ENCODE data around the gene TNIK.
"Not testable (repeated sequence)": the region's sequence is repeated elsewhere in the genome, so short reads cannot be mapped to it uniquely, and the experiment has no call there.

TNIK gene

DNA sequence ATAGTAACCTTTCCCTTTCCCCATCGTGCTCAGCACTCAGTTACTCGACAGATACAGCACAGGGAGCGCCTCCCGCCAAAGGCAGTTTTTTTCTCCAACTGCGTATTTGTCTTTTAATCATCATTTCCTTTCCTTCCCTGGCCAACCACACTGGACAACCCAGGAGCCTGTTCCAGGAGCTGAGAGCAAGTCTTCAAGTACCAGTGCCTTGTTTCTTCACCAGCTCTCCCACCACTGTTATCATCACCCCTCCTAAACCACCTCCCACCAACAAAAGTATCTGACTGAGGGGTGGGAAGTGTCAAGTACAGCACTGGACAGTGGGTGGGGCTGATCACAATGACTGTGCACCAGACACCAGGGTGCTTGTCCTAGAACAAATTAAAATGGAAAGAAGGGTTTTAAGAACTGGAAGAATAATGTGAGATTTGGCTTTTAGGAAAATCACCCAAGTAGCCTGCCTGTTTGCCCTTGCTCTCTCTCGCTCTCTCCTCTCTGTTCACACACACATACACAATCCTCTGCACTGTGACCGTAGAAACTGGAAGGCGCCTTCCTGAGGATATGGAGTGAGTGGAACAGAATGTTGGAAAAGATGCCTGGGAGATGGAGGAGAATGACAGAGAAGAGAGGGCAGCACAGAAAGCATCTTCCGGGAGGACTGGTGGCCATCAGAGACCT, 126.3 kb downstream of the TNIK start:
- DNase-seq: no peak

DNA sequence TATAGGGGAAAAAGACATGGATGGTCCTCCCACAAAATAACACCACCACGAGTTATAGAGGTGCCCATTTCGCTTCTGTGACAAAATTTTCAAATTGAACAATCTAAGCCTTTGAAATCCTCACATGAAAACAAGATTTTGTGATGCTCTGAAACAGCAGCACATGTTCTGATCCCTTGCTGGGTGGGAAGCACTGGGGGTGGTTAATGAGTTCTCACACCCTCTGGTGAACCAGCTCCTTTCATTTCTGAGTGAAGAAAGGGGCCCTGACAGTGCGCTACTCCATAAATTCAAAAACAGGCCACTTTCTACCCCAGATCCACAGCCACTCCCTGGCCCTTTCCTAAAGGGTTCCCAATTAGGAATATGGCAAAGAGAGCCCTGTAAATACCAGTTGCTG, 129.3 kb downstream of the TNIK start:
- DNase-seq: no peak

DNA sequence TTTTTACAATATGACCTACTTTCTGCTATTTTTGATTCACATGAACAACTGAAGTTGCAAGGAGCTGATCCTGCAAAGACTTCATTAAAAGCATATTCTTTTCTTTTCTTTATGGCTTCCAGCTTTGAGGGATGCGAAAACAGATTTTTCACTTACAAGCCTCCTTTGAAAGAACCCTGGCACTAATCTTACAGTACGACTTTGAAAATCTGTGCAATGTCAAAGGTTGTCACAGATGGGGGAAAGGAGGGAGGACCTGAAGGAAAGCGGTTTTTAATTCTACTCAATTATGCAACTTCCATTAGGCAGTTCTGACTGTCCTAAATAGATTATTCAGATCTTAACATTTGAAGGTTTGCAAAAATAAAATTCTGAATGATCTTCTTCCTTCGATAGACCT, 130.5 kb downstream of the TNIK start:
- no peak for DNase-seq

DNA sequence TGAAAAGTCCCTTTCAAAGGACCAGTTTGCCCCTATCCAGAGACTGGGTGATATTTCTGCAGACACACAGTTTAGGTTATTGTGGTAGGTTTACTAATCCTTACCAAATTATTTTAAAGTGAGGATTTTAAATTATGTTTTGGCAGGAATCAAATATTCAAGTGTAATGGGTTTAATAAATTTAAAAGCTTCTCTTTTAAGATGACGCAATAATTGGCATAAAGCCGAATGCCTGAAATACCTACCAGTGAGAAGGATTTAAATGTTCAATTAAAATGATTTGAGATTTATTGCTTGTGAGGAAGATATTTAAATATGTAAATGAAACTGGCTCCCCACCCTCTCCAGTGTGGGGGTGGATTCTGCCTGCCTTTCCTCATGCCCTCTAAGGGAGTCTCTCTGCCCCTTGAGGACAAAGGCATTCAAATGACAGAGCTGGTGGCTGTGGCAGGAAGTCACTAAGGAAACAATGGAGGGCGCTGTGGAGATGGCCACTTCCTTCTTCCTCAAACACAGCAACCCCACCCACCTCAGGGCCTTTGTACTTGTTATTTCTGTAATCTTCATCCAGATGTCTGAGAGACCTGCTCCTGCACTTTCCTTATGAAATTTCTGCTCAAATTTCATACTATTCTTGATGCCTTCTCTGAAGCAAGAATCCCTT, 131.7 kb downstream of the TNIK start:
- DNase-seq: no peak

DNA sequence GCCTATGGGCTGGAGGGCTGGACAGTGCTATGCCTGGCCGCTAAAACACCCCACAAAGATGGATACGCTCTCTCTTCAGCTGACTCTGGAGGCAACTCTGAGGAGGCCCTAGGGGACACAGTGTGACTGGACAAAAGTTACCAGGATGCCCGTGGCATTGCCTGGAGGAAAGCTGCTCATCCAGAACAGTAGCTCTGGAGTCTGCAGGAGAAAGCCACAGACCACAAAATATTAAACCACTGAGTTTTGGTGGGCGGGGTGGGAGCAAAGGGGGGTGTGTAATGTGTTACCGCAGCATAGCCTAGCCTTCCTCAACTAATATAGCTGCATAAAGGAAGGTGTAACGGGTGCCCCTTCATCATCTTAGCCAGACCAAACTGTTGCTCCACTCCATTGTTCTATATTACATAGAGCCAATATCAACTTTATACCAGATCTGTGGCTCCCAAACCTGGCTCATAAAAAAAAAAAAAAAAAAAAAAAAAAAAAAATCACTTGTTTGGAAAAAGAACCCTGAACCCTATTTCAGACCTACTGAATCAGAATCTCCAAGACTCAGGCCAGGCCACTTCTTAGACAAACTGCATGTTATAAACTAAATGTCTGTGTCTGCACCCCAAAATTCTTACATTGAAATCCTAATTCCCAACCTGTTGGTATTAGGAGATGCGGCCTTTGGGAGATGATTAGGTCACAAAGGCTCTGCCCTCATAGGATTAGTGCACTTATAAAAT, 132.6 kb downstream of the TNIK start:
- no peak for DNase-seq

DNA sequence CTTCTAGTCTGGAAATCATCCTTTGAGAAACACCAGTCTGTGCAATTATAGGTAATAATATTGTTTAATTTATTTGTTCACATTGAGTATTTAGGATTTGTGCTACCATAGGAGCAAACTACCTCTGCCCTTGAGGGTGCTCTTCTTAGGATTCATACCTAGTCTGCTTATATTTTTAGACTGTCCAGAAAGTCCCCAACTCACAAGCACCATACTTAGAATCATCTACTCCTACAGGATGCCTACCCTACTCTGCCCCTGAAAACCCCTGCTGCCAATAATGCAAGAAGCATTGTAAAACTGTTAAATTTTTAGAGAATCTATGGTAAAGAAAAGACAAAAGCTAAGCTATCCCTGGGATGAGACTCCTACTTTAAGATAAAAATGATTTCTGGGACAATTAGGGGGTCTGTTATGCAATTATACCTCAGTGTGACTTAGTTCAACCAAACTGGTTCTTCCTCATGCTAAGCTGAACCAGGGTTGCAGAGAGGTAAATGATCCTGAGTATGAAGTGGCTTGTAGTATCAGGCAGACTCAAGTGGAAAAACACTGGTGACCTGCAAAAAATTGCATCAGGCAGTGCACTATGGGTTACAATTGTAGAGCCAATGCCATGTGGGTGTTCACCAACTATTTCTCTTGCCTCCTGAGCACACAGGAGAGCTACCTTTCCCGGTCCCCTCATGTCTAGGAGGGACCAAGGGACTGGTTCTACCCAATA, 133.3 kb downstream of the TNIK start:
- DNase-seq: no peak

DNA sequence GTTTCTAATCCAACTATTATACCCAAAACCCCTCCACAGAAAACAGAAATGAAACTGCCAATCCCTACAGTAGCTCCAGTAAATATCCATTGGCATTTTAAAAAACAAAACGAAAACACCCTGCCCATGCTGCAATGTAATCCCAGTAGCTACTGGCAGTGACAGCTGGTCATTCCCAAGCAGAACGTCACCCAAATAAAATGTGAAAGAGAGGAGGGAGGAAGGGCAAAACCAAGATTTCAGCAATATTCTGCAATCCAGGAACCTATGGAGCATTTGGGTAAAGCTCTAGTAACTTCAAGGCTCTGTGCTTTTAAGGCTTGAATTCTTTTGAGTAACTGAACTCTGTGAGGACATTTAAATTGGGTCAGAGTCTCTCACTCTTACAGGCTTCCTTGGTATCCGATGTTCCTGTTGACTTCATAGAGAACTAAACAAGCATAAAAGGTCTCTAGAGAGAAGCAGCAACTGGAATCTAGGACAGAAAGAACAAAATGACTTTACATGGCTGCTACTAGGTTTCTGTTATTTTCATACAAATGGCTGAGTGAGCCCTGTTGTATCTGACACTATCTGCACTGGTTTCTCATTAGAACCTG, 136.2 kb downstream of the TNIK start:
- no peak for DNase-seq

DNA sequence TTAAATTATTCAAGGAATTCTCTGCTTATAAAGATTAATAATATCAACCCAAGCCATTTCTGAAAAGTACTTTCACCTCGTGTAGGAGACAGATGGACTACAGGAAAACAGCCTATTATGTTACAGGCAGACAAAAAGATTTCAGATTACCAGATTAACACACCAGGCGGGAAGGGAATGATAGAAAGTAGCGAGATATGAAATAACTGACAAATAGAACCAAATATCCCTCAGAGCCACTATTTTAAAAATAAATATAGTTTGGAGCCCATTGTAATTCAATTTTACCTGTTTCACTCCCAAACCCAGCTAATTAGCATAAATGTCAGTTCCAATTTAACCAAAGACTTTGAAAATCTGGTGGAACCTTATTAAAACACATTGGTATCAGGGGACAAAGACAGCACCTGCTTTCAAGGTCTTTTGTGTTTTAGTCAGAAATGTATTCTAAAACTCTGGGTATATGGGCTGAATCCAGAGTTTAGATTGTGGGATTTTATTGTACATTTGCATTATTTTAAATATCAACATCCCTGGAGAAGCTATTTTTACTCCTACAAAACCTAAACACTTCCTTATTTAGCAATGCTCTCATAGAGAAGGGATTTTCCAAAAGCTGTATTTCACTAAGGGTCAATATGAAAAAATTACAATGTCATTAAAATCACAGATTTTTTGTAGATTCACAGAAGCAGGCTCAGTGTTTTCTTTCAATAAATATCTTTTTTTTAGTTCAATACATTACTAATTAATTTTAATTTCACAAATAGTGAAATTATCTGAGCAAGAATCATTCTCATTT, 138.4 kb downstream of the TNIK start:
- no peak for DNase-seq

DNA sequence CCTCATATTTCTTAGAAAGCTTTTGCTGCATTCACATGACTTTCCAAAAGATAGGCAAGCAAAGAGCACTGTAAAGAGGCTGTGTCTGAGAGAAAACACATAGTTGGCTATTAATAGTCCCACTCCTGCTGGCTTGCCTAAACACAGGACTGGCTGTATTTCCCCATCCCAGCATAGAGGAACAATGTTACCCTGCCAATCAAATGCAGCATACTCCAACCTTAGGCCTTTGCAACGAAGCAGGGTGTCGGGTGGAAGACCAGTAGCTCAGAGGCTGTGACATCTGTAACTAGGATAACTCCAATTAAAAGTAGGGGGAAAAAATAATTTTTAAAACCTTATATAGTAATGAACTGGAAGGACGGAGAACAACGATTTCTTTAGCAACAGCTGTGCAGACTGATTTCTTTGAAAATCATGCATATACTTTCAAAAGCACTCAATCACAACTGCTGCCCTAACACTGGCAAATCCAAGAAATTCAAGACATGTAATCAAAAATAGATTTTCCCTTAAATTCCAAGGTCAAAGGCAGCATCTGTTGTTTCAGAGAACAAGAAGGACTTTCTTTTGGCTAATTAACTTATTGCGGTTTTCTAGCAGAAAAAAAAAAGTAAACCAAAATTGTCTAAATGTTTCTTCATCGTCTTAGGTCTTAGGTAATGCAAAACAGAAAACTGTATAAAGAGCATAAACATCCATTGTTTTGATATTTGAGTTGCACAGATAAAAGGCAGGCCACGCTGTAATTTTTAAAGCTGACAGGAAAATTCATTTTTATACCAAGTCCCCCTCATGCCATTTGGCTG, 139.3 kb downstream of the TNIK start:
- DNase-seq: no peak

DNA sequence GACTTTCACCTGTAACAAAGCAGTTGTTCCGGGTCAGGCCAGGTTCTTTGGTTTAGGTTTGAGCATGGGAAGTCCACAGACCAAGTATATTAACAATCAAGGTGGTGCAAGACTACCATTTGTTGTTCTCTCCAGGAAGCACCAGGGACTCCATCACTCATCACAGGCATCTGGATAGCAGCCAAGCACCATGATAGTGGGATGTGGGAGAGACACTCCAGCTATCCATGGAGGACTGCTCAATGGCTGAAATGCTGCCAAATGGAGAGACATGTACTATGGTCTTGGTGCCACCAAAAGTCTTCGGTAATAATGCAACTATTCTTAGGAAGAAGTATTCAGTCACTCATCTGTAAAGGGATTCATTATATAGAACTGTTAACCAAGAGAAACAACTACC, 143.0 kb downstream of the TNIK start:
- DNase-seq: no peak

DNA sequence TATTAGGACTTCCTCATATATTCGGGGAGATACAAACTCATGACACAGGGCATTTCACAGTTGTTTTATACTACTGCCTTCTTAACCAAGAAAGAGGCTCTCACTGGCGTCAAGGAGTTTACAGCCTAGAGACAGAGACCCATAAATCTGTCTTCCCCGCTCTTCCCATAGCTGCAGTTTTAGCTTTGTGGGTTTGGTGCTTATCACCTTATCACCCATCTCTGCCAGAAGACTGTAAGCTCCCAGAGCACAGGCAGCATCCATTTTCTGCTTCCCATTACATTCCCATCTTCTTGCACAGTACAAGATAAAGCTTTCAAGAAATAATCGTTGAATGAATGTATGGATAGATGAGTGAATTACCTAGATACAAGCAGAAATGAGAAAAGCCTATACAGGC, 144.3 kb downstream of the TNIK start:
- DNase-seq: no peak

DNA sequence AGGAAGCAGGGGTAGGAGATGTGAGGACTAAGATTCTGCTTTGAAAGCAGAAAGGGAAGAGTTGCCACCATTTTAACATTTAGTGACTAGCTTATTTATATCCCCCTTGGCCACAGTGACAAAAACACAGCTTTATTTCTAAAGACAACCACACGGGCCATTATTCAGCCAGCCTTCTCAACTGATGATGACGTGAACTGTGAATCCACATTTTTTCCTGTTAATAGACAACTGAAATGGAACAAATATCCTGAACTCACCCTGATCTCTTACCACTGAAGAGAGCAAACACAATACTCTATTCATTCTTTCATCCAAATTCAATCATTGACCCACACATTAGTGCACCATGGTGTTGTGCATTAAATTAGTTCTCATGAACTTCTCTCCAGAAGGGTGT, 145.1 kb downstream of the TNIK start:
- no peak for DNase-seq

DNA sequence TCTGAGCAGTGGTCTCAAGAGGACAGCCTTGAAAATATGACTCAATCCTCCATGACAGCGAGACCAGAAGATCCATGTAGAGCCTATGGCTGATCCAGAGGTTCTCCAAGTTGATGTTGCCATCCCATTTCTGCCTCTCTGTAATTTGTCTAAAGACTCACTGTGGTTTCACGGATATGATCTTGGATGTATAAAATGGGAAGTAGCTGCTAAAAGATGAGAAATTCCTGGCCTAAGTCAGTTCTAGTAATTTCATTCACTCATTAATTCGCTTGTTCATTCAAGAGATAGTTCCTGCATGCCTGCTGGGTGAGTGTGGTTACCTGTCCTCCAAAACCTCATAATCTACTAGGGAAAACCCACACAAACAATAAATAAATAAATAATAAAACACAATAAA, 145.9 kb downstream of the TNIK start:
- DNase-seq: no peak

DNA sequence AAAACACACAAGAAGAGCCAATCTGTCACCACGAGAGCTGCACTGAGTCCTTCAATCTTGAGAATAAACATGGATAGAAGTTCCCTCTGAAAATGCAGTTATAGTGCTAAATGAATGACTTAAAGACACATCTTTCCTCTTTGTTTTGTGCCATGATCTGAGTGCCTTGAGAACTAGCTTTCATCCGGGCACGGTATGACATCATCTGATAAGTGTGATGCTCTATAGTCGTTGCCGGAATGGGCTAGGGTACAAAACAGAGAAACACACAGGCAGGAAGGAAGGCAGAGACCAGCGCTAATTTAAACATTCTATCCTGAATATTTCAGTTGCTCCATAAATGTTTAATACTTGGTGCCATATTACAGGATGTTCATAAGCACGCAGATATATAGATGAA, 146.5 kb downstream of the TNIK start:
- DNase-seq: no peak

DNA sequence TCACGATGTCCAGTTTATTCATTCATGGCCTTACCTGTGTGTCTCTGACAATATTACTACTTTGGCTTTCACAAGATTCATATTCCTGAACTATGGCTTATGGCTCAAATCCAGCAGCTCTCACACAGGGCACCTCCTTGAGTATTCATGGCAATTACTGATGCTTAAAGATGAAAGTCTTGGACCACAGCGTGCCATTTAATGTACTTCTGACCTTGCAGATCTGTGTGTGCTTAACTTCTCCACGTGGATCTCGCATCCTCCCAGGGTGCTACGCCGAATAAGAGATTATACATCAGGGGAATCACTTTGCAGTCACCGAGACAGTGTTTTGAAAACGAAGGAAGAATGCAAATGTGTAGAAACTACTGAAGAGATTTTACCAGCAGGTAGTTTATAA, 147.5 kb downstream of the TNIK start:
- no peak for DNase-seq

DNA sequence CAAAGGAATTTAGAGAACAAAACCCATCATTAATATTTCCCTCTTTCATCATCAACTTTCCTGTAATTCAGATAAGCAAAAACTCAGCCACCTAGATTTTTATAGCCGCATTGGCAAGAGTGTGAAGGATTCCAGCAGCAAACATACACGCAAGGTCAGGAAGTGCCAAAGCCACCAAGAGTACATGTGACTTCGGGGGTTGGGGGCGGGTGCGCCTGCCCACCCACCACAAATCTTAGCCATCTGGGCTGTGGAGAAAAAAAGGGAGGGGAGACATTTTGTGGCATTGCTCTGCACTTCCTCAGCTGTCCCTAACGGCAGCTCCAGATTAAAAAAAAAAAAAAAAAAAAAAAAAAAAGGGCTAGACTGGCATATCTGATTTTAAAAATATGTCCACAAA, 148.4 kb downstream of the TNIK start:
- DNase-seq: no peak

DNA sequence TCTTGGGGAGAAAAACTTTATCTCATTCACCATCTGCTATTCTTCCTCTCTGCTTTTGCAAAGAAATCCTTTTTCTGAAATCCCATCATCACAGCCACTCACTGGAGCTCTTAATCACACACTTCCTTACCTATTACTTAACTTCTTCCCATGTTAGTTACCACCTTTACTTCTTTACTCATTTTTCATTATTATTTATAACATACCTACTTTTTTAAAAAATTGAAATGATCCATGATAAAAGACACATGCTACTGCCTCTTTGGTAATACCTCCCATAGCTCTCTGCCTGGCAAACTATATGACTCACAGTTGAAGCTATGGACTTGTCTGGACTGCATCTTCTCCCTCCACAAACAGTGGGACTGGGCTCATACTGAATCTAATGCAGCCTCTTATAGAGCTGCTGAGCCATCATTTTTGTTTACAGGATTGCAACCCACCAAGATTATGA, 150.3 kb downstream of the TNIK start:
- DNase-seq: no peak

DNA sequence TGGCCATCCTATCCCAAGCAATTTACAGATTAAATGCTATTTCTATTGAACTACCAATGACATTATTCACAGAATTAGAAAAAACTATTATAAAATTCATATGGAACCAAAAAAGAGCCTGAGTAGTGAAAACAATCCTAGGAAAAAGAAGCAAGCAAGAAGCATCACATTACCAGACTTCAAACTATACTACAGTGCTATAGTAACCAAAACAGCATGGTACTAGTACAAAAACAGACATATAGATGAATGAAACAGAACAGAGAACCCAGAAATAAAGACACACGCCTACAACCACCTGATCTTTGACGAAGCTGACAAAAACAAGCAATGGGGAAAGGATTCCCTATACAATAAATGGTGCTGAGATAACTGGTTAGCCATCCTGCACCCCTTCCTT, 152.2 kb downstream of the TNIK start:
- no peak for DNase-seq

DNA sequence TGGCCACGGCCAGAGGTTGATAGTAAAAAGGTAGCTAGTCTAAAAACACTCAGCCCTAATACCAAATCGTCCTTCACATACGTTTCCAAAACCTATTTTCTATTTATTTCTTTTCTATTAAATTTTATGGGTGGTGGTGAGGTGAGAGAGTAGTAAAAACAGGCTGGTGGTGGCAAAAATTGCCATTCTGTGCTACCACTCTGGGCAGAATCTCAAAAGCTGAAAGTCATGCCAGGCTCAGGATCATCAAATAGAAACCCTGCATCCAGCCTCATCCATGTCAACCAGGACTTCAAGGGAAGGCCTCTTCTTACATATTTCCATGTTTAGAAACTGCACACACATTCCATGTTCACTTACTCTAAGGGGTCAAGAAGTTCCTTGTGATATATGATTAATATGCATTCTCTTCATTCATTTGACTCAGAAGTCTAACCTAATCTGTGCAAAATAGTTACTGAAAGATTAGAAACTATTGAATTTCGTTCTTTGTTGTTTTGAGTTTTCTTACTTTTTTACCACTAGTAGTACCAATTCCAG, 153.1 kb downstream of the TNIK start:
- DNase-seq: no peak

DNA sequence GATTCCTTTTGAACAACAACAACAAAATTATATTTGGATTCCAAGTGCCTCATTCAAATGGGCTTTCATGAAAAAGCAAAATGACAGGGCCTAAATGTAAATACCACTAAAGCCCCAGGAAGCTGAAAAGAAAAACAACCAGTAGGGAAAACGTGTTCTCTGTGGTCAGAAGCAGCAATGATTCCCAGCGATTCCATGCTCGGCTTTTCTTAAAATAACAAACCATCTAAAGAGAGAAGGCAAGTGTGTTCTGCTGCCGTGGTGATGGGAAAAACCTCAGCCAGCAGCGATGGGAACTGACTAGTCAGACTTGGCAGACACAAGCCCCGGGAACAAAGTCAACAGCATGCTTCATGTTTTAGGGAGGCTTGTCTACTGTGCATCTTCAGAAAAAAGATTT, 153.6 kb downstream of the TNIK start:
- DNase-seq: no peak

DNA sequence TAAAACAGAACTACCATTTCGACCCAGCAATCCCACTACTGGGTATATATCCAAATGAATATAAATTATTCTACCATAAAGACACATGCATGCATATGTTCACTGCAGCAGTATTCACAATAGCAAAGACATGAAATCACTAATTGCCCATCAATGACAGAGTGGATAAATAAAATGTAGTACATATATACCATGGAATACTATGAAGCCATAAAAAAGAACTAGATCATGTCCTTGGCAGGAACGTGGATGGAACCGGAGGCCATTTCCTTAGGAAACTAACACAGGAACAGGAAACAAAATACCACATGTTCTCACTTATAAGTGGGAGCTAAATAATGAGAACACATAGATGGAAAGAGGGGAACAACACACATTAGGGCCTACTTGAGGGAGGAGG, 154.4 kb downstream of the TNIK start:
- DNase-seq: not testable (repeated sequence)

All from SIG-M5 (cell line).